ENCODE results near the gene HOXD3.

HOXD3 gene

GRCh38 chr2:176148751-176149421 lies 8.2 kb upstream of the HOXD3 start:
- DNase-seq, result no peak

- no peak for DNase-seq
Observed at GRCh38 chr2:176149481-176149938, 7.6 kb upstream of the HOXD3 start.

GRCh38 chr2:176149939-176150583 lies 7.0 kb upstream of the HOXD3 start:
- DNase-seq, result no peak

- no peak for DNase-seq
Observed at GRCh38 chr2:176150584-176151441, 6.3 kb upstream of the HOXD3 start.

- DNase-seq, result no peak
Observed at GRCh38 chr2:176151442-176152287, 5.4 kb upstream of the HOXD3 start, which contains the start of gene HOXD4. Gene HOXD4, plus strand, starts transcription at chr2:176151550. Its CDS starts 84 bp downstream, at chr2:176151634.

GRCh38 chr2:176152350-176153181 lies 4.5 kb upstream of the HOXD3 start:
- no peak for DNase-seq

GRCh38 chr2:176154576-176155252 lies 2.4 kb upstream of the HOXD3 start:
- no peak for DNase-seq

- DNase-seq, result no peak
Observed at GRCh38 chr2:176155356-176156044, 1.6 kb upstream of the HOXD3 start.

GRCh38 chr2:176156301-176156806 lies 753 bp upstream of the HOXD3 start:
- DNase-seq, result no peak

- no peak for DNase-seq
Observed at GRCh38 chr2:176157499-176158185, 535 bp downstream of the HOXD3 start.

GRCh38 chr2:176158186-176158591 lies 1.1 kb downstream of the HOXD3 start:
- no peak for DNase-seq

- no peak for DNase-seq
Observed at GRCh38 chr2:176158855-176159662, 2.0 kb downstream of the HOXD3 start.

GRCh38 chr2:176159663-176160250 lies 2.6 kb downstream of the HOXD3 start:
- no peak for DNase-seq

GRCh38 chr2:176160251-176160985 lies 3.3 kb downstream of the HOXD3 start:
- no peak for DNase-seq

GRCh38 chr2:176160986-176161824 lies 4.1 kb downstream of the HOXD3 start:
- no peak for DNase-seq

All from hypothalamus (tissue), 51 donors.